Testis (tissue), 3 donors: ENCODE data around the gene ICAM5. TPM values are rescaled to one million over a fixed set of nuclear protein-coding genes. Genes with fewer than 3 reads are reported as not detected.
"Not testable (repeated sequence)": the region's sequence is repeated elsewhere in the genome, so short reads cannot be mapped to it uniquely, and the experiment has no call there.

ENCODE experiments used
- DNase-seq: peaks from one replicate; pipeline ENCODE4 v3.0.0-alpha.2; 2019
- H3K27ac ChIP-seq, 2 donors: fragments of 200-600 bp; sonication (generic); one replicate each; pipeline ENCODE4 v1.5.1; 2019
- H3K27me3 ChIP-seq: fragments of 200-600 bp; sonication (generic); one replicate; pipeline ENCODE4 v1.5.1; 2019
- H3K36me3 ChIP-seq: fragments of 200-600 bp; sonication (generic); one replicate; pipeline ENCODE4 v1.5.1; 2017; ENCODE audit warnings: low read depth; ENCODE audit errors: missing control alignments
- H3K4me1 ChIP-seq: fragments of 200-600 bp; sonication (generic); one replicate; pipeline ENCODE4 v1.5.1; 2019
- H3K4me3 ChIP-seq, 2 donors: fragments of 200-600 bp; sonication (generic); one replicate each; pipeline ENCODE4 v1.5.1; 2017 to 2019
- H3K9me3 ChIP-seq: fragments of 200-600 bp; sonication (generic); one replicate; pipeline ENCODE4 v1.5.1; 2017
- POLR2A ChIP-seq: fragments of 450-650 bp; IDR thresholded peaks from one replicate; pipeline ENCODE4 v1.6.1; 2017; ENCODE audit warnings: antibody characterized with exemption, mild to moderate bottlenecking, moderate library complexity
- WGBS, 2 donors: methylation state at CpG; one replicate each; pipeline ENCODE4 v1.1.5; 2018; 5-methylcytosine and 5-hydroxymethylcytosine counted together
- intact Hi-C: fragments of 100-400 bp; cut with DNase I; formaldehyde crosslinking; loops from one replicate; pipeline ENCODE4 v1.15.1; 2023; ENCODE audit warnings: low total_unique reads
- polyA plus RNA-seq: library from polyadenylated mRNA; stranded (reverse); fragments of 350-450 nt; fragmentation: Illumina TruSeq; extraction: RNeasy Lipid Tissue Mini Kit (QIAGEN cat#74804); gene quantifications from one replicate; pipeline ENCODE4 v1.2.3, GENCODE V29; 2014; ENCODE audit warnings: low read depth, low replicate concordance; ENCODE audit not compliant: insufficient read depth
- total RNA-seq, 2 donors: library from RNA; depleted of rRNA; stranded (reverse); fragments of >200 nt; gene quantifications; one replicate each; pipeline ENCODE4 v1.2.3, GENCODE V29; 2016
- TF ChIP-seq, protein P1 (sequence below), 3 experiments: fragments of 450-650 bp in 2 of 3; fragments of 200-600 bp in 1 of 3; sonication (generic) in 1 of 3; IDR thresholded peaks; one replicate each; pipeline ENCODE4 v1.5.1; 2016 to 2019; ENCODE audit warnings: antibody characterized with exemption in 3 of 3, mild to moderate bottlenecking in 2 of 3, moderate library complexity in 1 of 3

ICAM5 gene
- total and polyA plus RNA-seq, 3 donors from 2014 or later, result 4.3 to 7.6 (median 5.4) TPM

DNA sequence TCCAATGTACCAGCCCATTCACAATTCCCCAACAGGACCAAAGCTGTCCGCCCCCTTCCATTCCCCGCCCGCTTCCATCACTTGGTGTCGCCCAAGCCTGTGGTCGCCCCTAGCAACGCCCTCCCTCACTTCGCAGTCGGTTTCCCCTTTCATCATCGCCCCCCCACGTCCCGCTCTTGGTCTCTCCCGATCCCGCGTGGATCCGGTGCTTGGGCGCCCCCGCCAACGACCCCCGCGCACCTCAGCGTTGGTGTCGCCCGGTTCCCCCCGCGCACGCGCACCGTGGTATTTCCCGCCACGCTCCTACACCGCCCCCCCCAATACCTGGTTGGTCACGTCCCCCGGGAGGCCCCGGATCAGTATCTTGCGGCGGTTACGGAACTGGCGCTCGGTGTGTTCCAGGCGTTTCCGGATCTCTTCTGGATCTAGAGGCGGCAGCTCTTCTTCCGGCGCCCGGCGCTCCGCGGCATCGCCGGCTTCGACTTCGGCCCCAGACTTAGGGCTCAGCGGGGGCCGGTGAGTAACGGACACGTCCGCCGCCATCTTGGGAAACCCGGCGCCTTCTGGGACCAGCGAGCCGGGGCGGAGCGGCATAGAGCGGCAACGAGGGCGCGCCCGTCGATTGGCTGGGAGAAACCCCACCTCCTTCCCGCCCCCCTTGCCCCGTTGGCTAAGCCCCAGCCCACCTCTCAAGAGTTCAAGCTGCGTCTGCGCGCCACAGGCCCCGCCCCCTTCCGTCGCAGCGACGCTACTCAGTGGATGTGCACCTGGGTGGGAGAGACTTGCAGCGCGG, 43.4 kb downstream of the ICAM5 start, which contains the start of gene RAVER1:
Gene RAVER1, minus strand, starts transcription at position 565 of the 793 bp plus-strand sequence. Its CDS starts 22 bp downstream, at position 543.
- Histone ChIP-seq H3K36me3 (no peaks in the 10 kb centered on the region), H3K9me3 (no peaks in the 10 kb centered on the region), H3K27me3 (no peaks in the 10 kb centered on the region), H3K4me1 (peaks cover 20% of the 10 kb centered on the region), H3K27ac (peak within 1 kb of the TSS; percentile 83 to 95), H3K4me3 (peak within 1 kb of the TSS; percentile 80 to 86)
- intact Hi-C loops, result no loop called here
- 1% methylated on average over 11 to 79 of the region's 82 CpGs for WGBS, 2 donors
- TF ChIP-seq, protein P1, sequence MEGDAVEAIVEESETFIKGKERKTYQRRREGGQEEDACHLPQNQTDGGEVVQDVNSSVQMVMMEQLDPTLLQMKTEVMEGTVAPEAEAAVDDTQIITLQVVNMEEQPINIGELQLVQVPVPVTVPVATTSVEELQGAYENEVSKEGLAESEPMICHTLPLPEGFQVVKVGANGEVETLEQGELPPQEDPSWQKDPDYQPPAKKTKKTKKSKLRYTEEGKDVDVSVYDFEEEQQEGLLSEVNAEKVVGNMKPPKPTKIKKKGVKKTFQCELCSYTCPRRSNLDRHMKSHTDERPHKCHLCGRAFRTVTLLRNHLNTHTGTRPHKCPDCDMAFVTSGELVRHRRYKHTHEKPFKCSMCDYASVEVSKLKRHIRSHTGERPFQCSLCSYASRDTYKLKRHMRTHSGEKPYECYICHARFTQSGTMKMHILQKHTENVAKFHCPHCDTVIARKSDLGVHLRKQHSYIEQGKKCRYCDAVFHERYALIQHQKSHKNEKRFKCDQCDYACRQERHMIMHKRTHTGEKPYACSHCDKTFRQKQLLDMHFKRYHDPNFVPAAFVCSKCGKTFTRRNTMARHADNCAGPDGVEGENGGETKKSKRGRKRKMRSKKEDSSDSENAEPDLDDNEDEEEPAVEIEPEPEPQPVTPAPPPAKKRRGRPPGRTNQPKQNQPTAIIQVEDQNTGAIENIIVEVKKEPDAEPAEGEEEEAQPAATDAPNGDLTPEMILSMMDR (IDR thresholded peaks at IDR 0.05), result no peak
- no peak for TF ChIP-seq POLR2A
- peak; percentile 98 for DNase-seq

DNA sequence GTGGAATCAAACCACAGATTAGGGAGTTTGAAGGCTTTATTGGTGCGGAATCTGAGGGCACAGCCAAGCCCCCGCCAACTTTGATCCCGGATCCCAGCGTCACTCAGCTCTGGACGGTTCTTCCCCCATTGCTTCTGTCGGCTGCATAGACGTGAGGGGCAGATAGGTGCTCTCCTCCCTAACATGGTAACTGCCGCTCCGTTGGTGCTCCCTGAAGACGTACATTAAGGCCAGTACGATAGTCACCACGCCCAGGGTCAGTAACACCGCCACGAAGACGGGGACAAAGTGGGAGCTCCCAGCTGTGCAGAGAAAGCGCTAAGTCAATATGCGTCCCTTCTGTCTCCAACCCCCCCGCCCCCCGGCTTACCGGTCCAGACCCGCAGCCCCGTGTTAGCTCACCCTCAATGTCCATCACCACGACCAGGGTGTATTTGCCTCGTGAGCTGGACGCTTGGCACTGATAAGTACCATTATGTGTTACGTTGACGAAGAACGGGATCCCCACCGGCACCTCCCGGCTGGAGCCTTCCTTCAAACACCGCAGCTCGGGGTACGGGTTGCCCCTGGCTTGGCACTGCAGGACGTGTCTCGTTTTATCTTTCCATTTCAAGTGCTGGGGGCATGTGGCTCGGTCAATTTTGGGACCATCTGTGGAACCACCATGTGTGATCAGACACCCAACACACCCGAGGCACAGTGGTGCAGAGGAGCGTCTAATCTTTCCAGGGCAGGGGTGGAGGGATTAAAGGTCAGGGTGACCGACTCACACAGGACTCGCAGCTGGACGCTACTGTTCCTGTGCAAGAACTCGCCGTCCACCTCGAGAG, 44.2 kb downstream of the ICAM5 start:
- peak overlapping the region; percentile 83 to 95 for H3K27ac ChIP-seq
- H3K27me3 ChIP-seq, result no peaks in the 10 kb centered on the region
- H3K36me3 ChIP-seq, result no peaks in the 10 kb centered on the region
- TF ChIP-seq POLR2A, result no peak
- TF ChIP-seq, protein P1 (IDR thresholded peaks at IDR 0.05), result no peak
- intact Hi-C loops, result no loop called here
- WGBS, 2 donors, result 5 to 17% methylated on average over 26 to 44 of the region's 44 CpGs
- no peaks in the 10 kb centered on the region for H3K9me3 ChIP-seq
- DNase-seq, result peak; percentile 20
- peak overlapping the region; percentile 80 to 86 for H3K4me3 ChIP-seq
- H3K4me1 ChIP-seq, result peaks cover 20% of the 10 kb centered on the region

DNA sequence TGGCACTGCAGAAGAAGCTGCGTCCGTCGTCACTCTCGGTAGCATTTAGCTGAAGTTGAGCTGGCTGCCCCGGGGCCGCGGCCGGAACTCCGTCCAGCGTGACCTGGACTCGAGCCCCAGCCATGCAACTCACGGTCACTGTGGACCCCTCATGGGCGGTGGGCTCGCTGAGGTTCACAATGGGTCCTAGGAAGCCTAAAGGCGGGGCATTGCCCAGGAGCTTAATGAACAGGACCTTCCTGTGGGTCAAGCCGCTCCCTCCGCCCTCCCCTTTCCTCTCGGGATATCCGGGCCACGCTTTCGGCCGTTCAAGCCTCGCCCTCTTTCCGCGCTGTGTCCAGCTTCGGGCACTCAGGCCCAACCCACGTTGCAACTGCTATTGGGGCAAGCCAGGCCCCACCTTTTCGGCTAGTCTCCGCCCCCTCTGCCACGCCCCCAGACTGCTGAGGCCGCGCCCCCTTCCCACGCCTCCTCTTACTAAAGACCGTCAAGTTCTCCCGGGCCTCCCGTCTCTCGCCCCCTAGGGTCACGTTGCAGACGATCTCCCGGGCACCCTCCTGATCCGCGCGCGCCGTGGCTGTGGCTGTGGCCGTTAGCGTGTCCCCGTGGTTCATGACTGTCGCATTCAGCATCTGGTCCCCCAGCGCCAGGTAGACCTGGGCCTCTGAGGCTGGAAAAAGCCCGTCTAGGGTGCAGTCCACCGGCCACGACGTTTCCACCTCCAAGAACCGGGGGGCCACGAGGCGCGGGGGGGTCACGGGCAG, 45.0 kb downstream of the ICAM5 start:
- intact Hi-C loops, result no loop called here
- no peak for TF ChIP-seq POLR2A
- TF ChIP-seq, protein P1 (IDR thresholded peaks at IDR 0.05), result no peak
- Histone ChIP-seq H3K27me3 (no peaks in the 10 kb centered on the region), H3K4me1 (peaks cover 20% of the 10 kb centered on the region), H3K27ac (no peak overlapping the region), H3K4me3 (peak overlapping the region; percentile 80 to 86), H3K9me3 (no peaks in the 10 kb centered on the region), H3K36me3 (no peaks in the 10 kb centered on the region)
- 7 to 11% methylated on average over 18 to 59 of the region's 59 CpGs for WGBS, 2 donors
- peak; percentile 96 for DNase-seq

DNA sequence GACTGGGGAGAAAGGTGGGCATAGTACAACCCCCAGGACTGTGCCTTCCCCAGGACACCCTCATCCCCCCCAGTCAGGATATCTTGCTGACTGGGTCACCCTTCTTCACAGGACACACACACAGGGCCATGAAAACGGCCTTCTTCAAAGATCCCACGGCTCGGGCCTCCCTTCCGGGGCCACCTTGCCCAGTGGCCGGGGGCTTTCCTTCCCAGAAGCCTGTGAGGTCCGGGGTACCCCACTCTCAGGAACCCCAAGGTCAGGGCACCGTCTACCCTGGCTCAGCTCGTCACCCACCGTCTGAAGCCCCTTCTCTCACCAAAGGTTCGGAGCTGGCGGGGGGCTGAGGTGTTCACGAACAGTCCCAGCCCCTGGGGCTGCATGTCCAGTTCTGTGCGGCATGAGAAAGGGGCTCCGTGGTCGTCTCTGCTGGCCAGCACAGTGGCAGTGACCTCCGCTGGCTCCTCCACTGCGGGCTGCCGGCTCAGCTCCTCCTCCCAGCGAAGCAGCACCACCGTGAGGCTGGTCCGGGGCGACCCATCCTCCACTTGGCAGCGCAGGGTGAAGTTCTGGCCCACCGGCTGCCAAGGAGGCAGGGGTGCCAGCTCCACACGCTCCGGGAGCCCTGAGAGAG, 45.7 kb downstream of the ICAM5 start:
- TF ChIP-seq, protein P1 (IDR thresholded peaks at IDR 0.05), result no peak
- peak overlapping the region in 1 of 2 donors; percentile 86 for H3K4me3 ChIP-seq
- H3K27me3 ChIP-seq, result no peaks in the 10 kb centered on the region
- WGBS, 2 donors, result 52 to 56% methylated on average over 9 to 26 of the region's 26 CpGs
- H3K36me3 ChIP-seq, result no peaks in the 10 kb centered on the region
- intact Hi-C loops, result no loop called here
- no peaks in the 10 kb centered on the region for H3K9me3 ChIP-seq
- no peak overlapping the region for H3K27ac ChIP-seq
- no peak for DNase-seq
- H3K4me1 ChIP-seq, result peaks cover 20% of the 10 kb centered on the region

DNA sequence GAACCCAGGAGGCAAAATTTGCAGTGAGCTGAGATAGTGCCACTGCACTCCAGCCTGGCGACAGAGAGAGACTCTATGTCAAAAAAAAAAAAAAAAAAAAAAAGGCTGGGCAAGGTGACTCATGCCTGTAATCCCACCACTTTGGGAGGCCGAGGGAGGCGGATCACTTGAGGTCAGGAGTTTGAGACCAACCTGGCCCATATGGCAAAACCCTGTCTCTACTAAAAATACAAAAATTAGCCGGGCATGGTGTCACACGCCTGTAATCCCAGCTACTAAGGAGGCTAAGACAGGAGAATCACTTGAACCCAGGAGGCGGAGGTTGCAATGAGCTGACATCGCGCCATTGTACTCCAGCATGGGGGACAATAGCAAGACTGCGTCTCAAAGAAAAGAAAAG, 47.0 kb downstream of the ICAM5 start:
- H3K36me3 ChIP-seq, H3K4me3 ChIP-seq, H3K27me3 ChIP-seq, DNase-seq, H3K27ac ChIP-seq, intact Hi-C loops, H3K9me3 ChIP-seq: not testable (repeated sequence)
- 91 to 92% methylated on average over 9 of the region's 9 CpGs for WGBS, 2 donors
- peaks cover 19% of the 10 kb centered on the region for H3K4me1 ChIP-seq
